H1 (cell line): ENCODE data around the gene SGCD. TPM values are rescaled to one million over a fixed set of nuclear protein-coding genes. Genes with fewer than 3 reads are reported as not detected.

Experiments used
- CTCF ChIA-PET: fragments of 300-600 bp; sonication (Branson Sonifier 250); formaldehyde crosslinking; loops from one replicate; lab custom pipeline; 2021; ENCODE audit not compliant: partially characterized antibody; lab: Charles Lee
- POLR2A ChIA-PET: fragments of 300-600 bp; sonication (Branson Sonifier 250); formaldehyde crosslinking; loops from one replicate; lab custom pipeline; 2021; ENCODE audit warnings: inconsistent platforms; ENCODE audit not compliant: partially characterized antibody; lab: Charles Lee
- DNase-seq, 2 experiments: peaks; one replicate each; pipeline versions ENCODE4 v3.0.0 to v3.0.0-alpha.2; 2010 to 2022; ENCODE audit warnings: low spot score in 2 of 2, low read depth in 1 of 2, mixed read lengths in 1 of 2
- FAIRE-seq: peaks from 2 replicates; lab custom pipeline; 2011; peaks lifted over from hg19 to GRCh38; lab: Jason Lieb, UNC
- H2AFZ ChIP-seq: 2 replicates; pipeline ENCODE4 v1.8.1; 2012; ENCODE audit warnings: low read length, inconsistent platforms
- H2AK5ac ChIP-seq: 2 replicates; pipeline ENCODE4 v1.6.1; 2013; ENCODE audit warnings: low read depth, low read length
- H2BK120ac ChIP-seq: replicated peaks from 2 replicates; pipeline ENCODE3; 2013; ENCODE audit warnings: low read depth, low read length, inconsistent platforms
- H2BK12ac ChIP-seq: 2 replicates; pipeline ENCODE4 v1.6.1; 2013; ENCODE audit warnings: low read depth, low read length
- H2BK15ac ChIP-seq: 2 replicates; pipeline ENCODE4 v1.6.1; 2013; ENCODE audit warnings: low read length
- H2BK20ac ChIP-seq: 2 replicates; pipeline ENCODE4 v1.6.1; 2013; ENCODE audit warnings: low read length
- H2BK5ac ChIP-seq: 2 replicates; pipeline ENCODE4 v1.6.1; 2013; ENCODE audit warnings: low read depth, low read length
- H3K14ac ChIP-seq: 2 replicates; pipeline ENCODE4 v1.6.1; 2013; ENCODE audit warnings: inconsistent platforms; ENCODE audit not compliant: insufficient read length
- H3K18ac ChIP-seq: 2 replicates; pipeline ENCODE4 v1.6.1; 2013; ENCODE audit warnings: low read length; ENCODE audit errors: extremely low read depth
- H3K23ac ChIP-seq: 2 replicates; pipeline ENCODE4 v1.6.1; 2013; ENCODE audit warnings: inconsistent platforms; ENCODE audit not compliant: insufficient read length
- H3K23me2 ChIP-seq: 2 replicates; pipeline ENCODE4 v1.6.1; 2013; ENCODE audit warnings: low read depth, low read length
- H3K27ac ChIP-seq: 2 replicates; pipeline ENCODE4 v1.6.1; 2011; ENCODE audit warnings: low read depth, low read length, inconsistent platforms
- H3K27me3 ChIP-seq, 4 experiments: replicated peaks in 1 of 4; 1 replicate in 1 of 4; 2 replicates in 3 of 4; pipeline versions ENCODE4 v1.6.1 to v1.8.1; 2011 to 2013; ENCODE audit warnings: low read length in 3 of 4, mild to moderate bottlenecking in 3 of 4, inconsistent platforms in 2 of 4, mixed read lengths in 2 of 4, moderate library complexity in 1 of 4; ENCODE audit not compliant: control insufficient read depth in 3 of 4, insufficient read depth in 3 of 4; ENCODE audit errors: extremely low read depth in 1 of 4
- H3K36me3 ChIP-seq, 4 experiments: 2 replicates each; pipeline versions ENCODE4 v1.6.1 to v1.8.1; 2011 to 2013; ENCODE audit warnings: mild to moderate bottlenecking in 4 of 4, low read length in 3 of 4, moderate library complexity in 2 of 4, control low read depth in 1 of 4, inconsistent platforms in 1 of 4; ENCODE audit not compliant: insufficient read depth in 4 of 4, control insufficient read depth in 2 of 4
- H3K4ac ChIP-seq: replicated peaks from 2 replicates; pipeline ENCODE3; 2013; ENCODE audit warnings: low read length, low read depth, mixed read lengths, inconsistent platforms; ENCODE audit not compliant: insufficient read length
- H3K4me1 ChIP-seq, 4 experiments: replicated peaks in 1 of 4; 1 replicate in 1 of 4; 2 replicates in 3 of 4; pipeline versions ENCODE4 v1.6.1 to v1.8.1; 2011 to 2013; ENCODE audit warnings: low read length in 3 of 4, inconsistent platforms in 2 of 4, mixed read lengths in 1 of 4; ENCODE audit not compliant: insufficient read depth in 4 of 4, control insufficient read depth in 3 of 4
- H3K4me2 ChIP-seq, 2 experiments: 2 replicates each; pipeline versions ENCODE4 v1.6.1 to v1.8.1; 2011 to 2013; ENCODE audit warnings: low read depth in 2 of 2, low read length in 2 of 2, control low read depth in 1 of 2, inconsistent platforms in 1 of 2, mild to moderate bottlenecking in 1 of 2; ENCODE audit not compliant: insufficient read depth in 1 of 2
- H3K4me3 ChIP-seq, 4 experiments: fragments of 200-600, 300-600 bp in 1 of 4; sonication (generic), shearing (Covaris generic), sonication (Bioruptor Twin) in 1 of 4; 2 replicates each; pipeline versions ENCODE4 v1.5.1 to v1.8.1; 2011 to 2016; ENCODE audit warnings: low read length in 4 of 4, low read depth in 3 of 4, control low read depth in 2 of 4, inconsistent platforms in 2 of 4, mild to moderate bottlenecking in 2 of 4, mixed read lengths in 1 of 4, moderate library complexity in 1 of 4; ENCODE audit not compliant: insufficient read depth in 2 of 4; ENCODE audit errors: extremely low read depth in 1 of 4
- H3K56ac ChIP-seq: replicated peaks from 2 replicates; pipeline ENCODE3; 2013; ENCODE audit warnings: low read depth, mild to moderate bottlenecking, mixed read lengths, low read length, inconsistent platforms; ENCODE audit not compliant: insufficient read length
- H3K79me1 ChIP-seq: 2 replicates; pipeline ENCODE4 v1.6.1; 2013; ENCODE audit warnings: low read depth, low read length, control low read depth
- H3K79me2 ChIP-seq, 2 experiments: 2 replicates each; pipeline versions ENCODE4 v1.6.1 to v1.8.1; 2012 to 2013; ENCODE audit warnings: low read length in 2 of 2, mild to moderate bottlenecking in 2 of 2, inconsistent platforms in 1 of 2; ENCODE audit not compliant: insufficient read depth in 2 of 2, control insufficient read depth in 1 of 2
- H3K9ac ChIP-seq, 4 experiments: replicated peaks in 1 of 4; 1 replicate in 1 of 4; 2 replicates in 3 of 4; pipeline versions ENCODE4 v1.6.1 to v1.8.1; 2011 to 2013; ENCODE audit warnings: low read depth in 3 of 4, low read length in 3 of 4, control low read depth in 2 of 4, mild to moderate bottlenecking in 2 of 4, moderate library complexity in 2 of 4, inconsistent platforms in 1 of 4; ENCODE audit errors: extremely low read depth in 1 of 4
- H3K9me3 ChIP-seq, 2 experiments: 2 replicates each; pipeline versions ENCODE4 v1.6.1 to v1.8.1; 2012 to 2013; ENCODE audit warnings: mild to moderate bottlenecking in 2 of 2, moderate library complexity in 2 of 2, control low read depth in 1 of 2, inconsistent platforms in 1 of 2, low read depth in 1 of 2, low read length in 1 of 2, mixed read lengths in 1 of 2; ENCODE audit not compliant: insufficient read depth in 2 of 2
- H4K20me1 ChIP-seq, 2 experiments: replicated peaks in 1 of 2; 2 replicates each; pipeline versions ENCODE3 to v1.8.1; 2011 to 2013; ENCODE audit warnings: inconsistent platforms in 2 of 2, low read length in 2 of 2, mild to moderate bottlenecking in 1 of 2; ENCODE audit not compliant: insufficient read depth in 2 of 2, control insufficient read depth in 1 of 2
- H4K5ac ChIP-seq: 2 replicates; pipeline ENCODE4 v1.6.1; 2013; ENCODE audit warnings: low read length, low read depth, mixed read lengths, inconsistent platforms; ENCODE audit not compliant: insufficient read length
- H4K8ac ChIP-seq: 2 replicates; pipeline ENCODE4 v1.8.0; 2013; ENCODE audit warnings: mild to moderate bottlenecking, moderate library complexity, low read length, inconsistent platforms; ENCODE audit not compliant: insufficient read depth; ENCODE audit errors: extremely low read depth
- H4K91ac ChIP-seq: replicated peaks from 2 replicates; pipeline ENCODE3; 2013; ENCODE audit warnings: low read length, mixed read lengths, inconsistent platforms; ENCODE audit not compliant: insufficient read length
- BACH1 ChIP-seq: IDR thresholded peaks from 2 replicates; pipeline ENCODE4 v1.6.1; 2012; ENCODE audit warnings: low read length, improper control_type of control experiment
- CTCF ChIP-seq, 3 experiments: IDR thresholded peaks; 1 replicate in 2 of 3; 2 replicates in 1 of 3; pipeline versions ENCODE4 v1.5.1 to v1.6.1; 2011; ENCODE audit warnings: low read length in 3 of 3, mild to moderate bottlenecking in 3 of 3, inconsistent platforms in 2 of 3, low read depth in 1 of 3, moderate library complexity in 1 of 3; ENCODE audit not compliant: insufficient read depth in 1 of 3; ENCODE audit errors: control extremely low read depth in 1 of 3
- EZH2 ChIP-seq: fragments of 200-600 bp; sonication (generic); IDR thresholded peaks from 2 replicates; pipeline ENCODE4 v1.7.1; 2012; ENCODE audit warnings: low read depth, mild to moderate bottlenecking, moderate library complexity, low read length, inconsistent platforms; ENCODE audit not compliant: severe bottlenecking
- FOSL1 ChIP-seq: IDR thresholded peaks from 2 replicates; pipeline ENCODE4 v1.6.1; 2011; ENCODE audit warnings: mild to moderate bottlenecking, low read depth, low read length, moderate library complexity; ENCODE audit not compliant: insufficient read depth
- GTF2F1 ChIP-seq: IDR thresholded peaks from 2 replicates; pipeline ENCODE4 v1.6.1; 2012; ENCODE audit warnings: low read depth, low read length, improper control_type of control experiment, borderline replicate concordance
- JUN ChIP-seq: IDR thresholded peaks from 2 replicates; pipeline ENCODE4 v1.6.1; 2011; ENCODE audit warnings: low read depth, mild to moderate bottlenecking, improper control_type of control experiment, low read length
- POLR2AphosphoS5 ChIP-seq: IDR thresholded peaks from 2 replicates; pipeline ENCODE4 v1.6.1; 2011; ENCODE audit warnings: low read depth, low read length
- RNF2 ChIP-seq: fragments of 200-900, 300-1000 bp; sonication (generic); IDR thresholded peaks from 2 replicates; pipeline ENCODE4 v1.7.1; 2016; ENCODE audit warnings: borderline replicate concordance, low read depth, mild to moderate bottlenecking, antibody characterized with exemption, low read length; ENCODE audit not compliant: poor library complexity, severe bottlenecking; ENCODE audit errors: missing control alignments
- SIX5 ChIP-seq: IDR thresholded peaks from 2 replicates; pipeline ENCODE4 v1.6.1; 2011; ENCODE audit warnings: mild to moderate bottlenecking, low read depth, low read length
- ZNF274 ChIP-seq: IDR thresholded peaks from 2 replicates; pipeline ENCODE4 v1.7.0; 2012; ENCODE audit warnings: low read length, borderline replicate concordance; ENCODE audit errors: extremely low read depth
- WGBS, 2 experiments: shearing (Covaris generic) in 1 of 2; methylation state at CpG; one replicate each; pipeline versions ENCODE4 v1.1.6 to v1.1.7; 2013 to 2015; ENCODE audit warnings: low lambda C conversion rate in 2 of 2, mixed read lengths in 2 of 2, inconsistent platforms in 1 of 2, low coverage in 1 of 2, missing lambda C conversion rate in 1 of 2; ENCODE audit not compliant: insufficient replicate concordance in 2 of 2, insufficient coverage in 1 of 2, insufficient read length in 1 of 2; ENCODE audit errors: extremely low coverage in 1 of 2, missing lambda C conversion rate in 1 of 2; 5-methylcytosine and 5-hydroxymethylcytosine counted together
- polyA plus RNA-seq, 7 experiments: library from polyadenylated mRNA; depleted of rRNA in 3 of 7; stranded (reverse) in 5 of 7; unstranded in 2 of 7; fragments of >200 nt in 5 of 7; fragments of 200-250 nt in 2 of 7; gene quantifications; 1 replicate in 5 of 7; 2 replicates in 1 of 7; 4 replicates in 1 of 7; pipeline versions ENCODE4 v1.2.1 to v1.2.3, GENCODE V29; 2011 to 2013; ENCODE audit warnings: missing spikeins in 2 of 7, mixed read lengths in 2 of 7
- total RNA-seq: library from RNA; stranded (reverse); fragmentation: NEBNext Ultra II Directional; extraction: Animal tissue kit (Norgen Biotek cat#: 25700); gene quantifications from 2 replicates; pipeline ENCODE4 v1.2.1, GENCODE V29; 2021

SGCD gene
- total and polyA plus RNA-seq, 2 of the 8 experiments (the other 6 are each of a cell fraction or from before 2014, with no cell fraction given) = 0.04 to 0.08 TPM

- Histone ChIP-seq H3K4me2 (no peak overlapping the region), H3K4ac (no peak overlapping the region), H2BK120ac (no peak overlapping the region), H3K9me3 (no peaks in the 10 kb centered on the region), H3K27ac (no peak overlapping the region), H3K4me3 (no peak overlapping the region), H3K79me1 (no peaks in the 10 kb centered on the region), H3K23ac (no peak overlapping the region), H3K36me3 (no peaks in the 10 kb centered on the region), H3K18ac (no peak overlapping the region), H2AK5ac (no peak overlapping the region), H2BK15ac (no peak overlapping the region), H3K79me2 (no peaks in the 10 kb centered on the region), H2BK5ac (no peak overlapping the region), H2AFZ (no peak overlapping the region), H4K5ac (no peak overlapping the region), H4K20me1 (no peaks in the 10 kb centered on the region), H3K27me3 (no peaks in the 10 kb centered on the region), H2BK20ac (no peak overlapping the region), H3K9ac (no peak overlapping the region), H3K23me2 (no peaks in the 10 kb centered on the region), H4K8ac (no peak overlapping the region), H3K56ac (no peak overlapping the region), H3K4me1 (no peaks in the 10 kb centered on the region), H4K91ac (no peak overlapping the region), H2BK12ac (no peak overlapping the region), H3K14ac (no peak overlapping the region)
- FAIRE-seq = no peak
- TF ChIP-seq GTF2F1 (no peak), ZNF274 (no peak), BACH1 (no peak), JUN (no peak), CTCF (IDR thresholded peaks at IDR 0.05; ENCODE audit: control extremely low read depth in 1 of 3, insufficient read depth in 1 of 3, low read depth in 1 of 3, low read length in 3 of 3) (no peak), SIX5 (no peak), EZH2 (no peak), POLR2AphosphoS5 (no peak), FOSL1 (no peak), RNF2 (no peak)
- POLR2A ChIA-PET = no interaction called here
- no peak for DNase-seq
- CTCF ChIA-PET = no interaction called here
- 84% methylated on average over 2 of the region's 2 CpGs; no CpG with 5 or more reads in 1 of the 2 experiments for WGBS, 2 experiments
Measured at GRCh38 chr5:156527611-156528010, 200.6 kb downstream of the SGCD start.
